PFSK-1 (cell line): ENCODE results near the gene ZDHHC5.

Experiments
- FOXP2 ChIP-seq: optimal IDR thresholded peaks from 2 replicates; pipeline ENCODE3; 2011; ENCODE audit warnings: borderline replicate concordance, control low read depth, inconsistent platforms; ENCODE audit not compliant: insufficient read depth; ENCODE audit errors: extremely low read length, extremely low read depth
- POLR2AphosphoS5 ChIP-seq: IDR thresholded peaks from 2 replicates; pipeline ENCODE4 v1.6.1; 2012; ENCODE audit warnings: low read depth, mild to moderate bottlenecking, control low read depth, low read length, moderate library complexity
- REST ChIP-seq, 2 experiments: IDR thresholded peaks; 2 replicates each; pipeline versions ENCODE4 v1.6.1 to v1.8.0; 2011 to 2012; ENCODE audit warnings: low read depth in 2 of 2, low read length in 2 of 2, control low read depth in 1 of 2, inconsistent platforms in 1 of 2, mild to moderate bottlenecking in 1 of 2, moderate library complexity in 1 of 2; ENCODE audit not compliant: insufficient read depth in 1 of 2
- SIN3A ChIP-seq: IDR thresholded peaks from 2 replicates; pipeline ENCODE4 v1.6.1; 2012; ENCODE audit warnings: mild to moderate bottlenecking, low read length, moderate library complexity, borderline replicate concordance; ENCODE audit not compliant: insufficient read depth
- TAF1 ChIP-seq: IDR thresholded peaks from 2 replicates; pipeline ENCODE4 v1.6.1; 2012; ENCODE audit warnings: low read length, control low read depth, borderline replicate concordance; ENCODE audit not compliant: insufficient read depth

DNA sequence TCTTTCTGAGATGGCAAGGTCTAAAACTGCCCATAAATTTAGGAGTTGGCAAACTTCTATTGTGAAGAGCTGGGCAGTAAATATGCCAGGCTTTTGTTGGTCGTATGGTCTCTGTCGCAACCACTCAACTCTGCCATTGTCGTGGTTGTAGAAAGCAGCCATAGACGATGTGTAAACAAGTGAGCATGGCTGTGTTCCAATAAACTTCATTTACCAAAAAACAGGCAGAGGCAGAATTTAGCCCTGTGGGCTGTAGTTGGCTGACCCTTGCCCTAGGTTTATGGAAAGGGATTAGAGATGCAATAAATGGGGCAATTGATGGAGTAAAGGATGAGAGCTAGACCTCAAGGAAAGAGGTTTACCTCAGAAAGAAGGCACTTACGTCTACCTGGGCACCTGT, 35.8 kb upstream of the ZDHHC5 start:
- TF ChIP-seq FOXP2 (no peak), SIN3A (no peak), POLR2AphosphoS5 (no peak), TAF1 (no peak), REST (IDR thresholded peaks at IDR 0.05; ENCODE audit: insufficient read depth in 1 of 2, low read depth in 2 of 2, low read length in 2 of 2) (no peak)
